GM21529 (cell line): ENCODE measurements around the gene SEZ6.
"Not testable (repeated sequence)": the region's sequence is repeated elsewhere in the genome, so short reads cannot be mapped to it uniquely, and the experiment has no call there.

Experiments used
- ATAC-seq: cut with Tn5 transposase; IDR thresholded peaks from one replicate; pipeline ENCODE4 v1.9.1; 2021; ENCODE audit not compliant: unreplicated experiment

Gene SEZ6

GRCh38 chr17:28941251-28941650, 64.6 kb downstream of the SEZ6 start:
- no peak for ATAC-seq

- no peak for ATAC-seq
These were observed 65.2 kb downstream of the SEZ6 start for GRCh38 chr17:28940675-28941074.

- ATAC-seq = no peak
These were observed 65.7 kb downstream of the SEZ6 start for GRCh38 chr17:28940142-28940541.

GRCh38 chr17:28938552-28938951, 67.3 kb downstream of the SEZ6 start:
- ATAC-seq = no peak

- ATAC-seq = no peak
These were observed 68.6 kb downstream of the SEZ6 start for GRCh38 chr17:28937044-28937729.

GRCh38 chr17:28935744-28936460, 69.9 kb downstream of the SEZ6 start:
- no peak for ATAC-seq

GRCh38 chr17:28934508-28934907, 71.3 kb downstream of the SEZ6 start:
- not testable (repeated sequence) for ATAC-seq

- no peak for ATAC-seq
These were observed 76.0 kb downstream of the SEZ6 start for GRCh38 chr17:28929787-28930186.

GRCh38 chr17:28928061-28928460, 77.8 kb downstream of the SEZ6 start:
- ATAC-seq = no peak

- no peak for ATAC-seq
These were observed 79.0 kb downstream of the SEZ6 start for GRCh38 chr17:28926786-28927185.

GRCh38 chr17:28926366-28926765, 79.5 kb downstream of the SEZ6 start:
- no peak for ATAC-seq

- ATAC-seq = no peak
These were observed 79.9 kb downstream of the SEZ6 start for GRCh38 chr17:28925912-28926365.

- ATAC-seq = no peak
These were observed 85.6 kb downstream of the SEZ6 start for GRCh38 chr17:28920201-28920600.

GRCh38 chr17:28918295-28918694, 87.5 kb downstream of the SEZ6 start:
- no peak for ATAC-seq

- no peak for ATAC-seq
These were observed 88.4 kb downstream of the SEZ6 start for GRCh38 chr17:28917465-28917864.

- ATAC-seq = no peak
These were observed 88.8 kb downstream of the SEZ6 start for GRCh38 chr17:28917029-28917428.

- ATAC-seq = no peak
These were observed 89.4 kb downstream of the SEZ6 start for GRCh38 chr17:28916302-28916934.

GRCh38 chr17:28912938-28913333, 92.9 kb downstream of the SEZ6 start:
- ATAC-seq = no peak

- ATAC-seq = no peak
These were observed 93.4 kb downstream of the SEZ6 start for GRCh38 chr17:28912281-28912937.

GRCh38 chr17:28911411-28912045, 94.3 kb downstream of the SEZ6 start:
- no peak for ATAC-seq

GRCh38 chr17:28910534-28910933, 95.3 kb downstream of the SEZ6 start:
- ATAC-seq = no peak
